ENCODE measurements around the gene BAZ1A.

DNA sequence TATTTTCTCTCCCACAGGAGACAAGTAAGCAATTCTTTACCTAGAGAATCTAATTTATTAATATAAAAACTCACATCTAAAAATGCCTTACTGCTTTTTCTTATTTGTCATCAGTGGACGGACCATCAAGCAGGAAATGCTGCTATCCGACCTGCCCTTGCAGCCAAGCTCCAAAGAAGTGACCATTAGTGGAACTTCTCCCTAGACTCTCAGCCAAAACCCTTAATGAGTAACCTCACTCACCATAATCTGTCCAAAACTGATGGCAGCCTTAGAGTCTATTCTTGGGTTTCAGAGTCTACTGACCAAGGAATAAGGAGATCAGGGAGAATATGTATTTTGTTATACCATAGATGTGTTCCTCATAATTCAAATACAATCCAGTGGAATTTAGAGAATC is 99.8 kb downstream of the BAZ1A start:
- TF ChIP-seq CTCF (IDR thresholded peaks at IDR 0.05): no peak
- TF ChIP-seq POLR2AphosphoS5 (IDR thresholded peaks at IDR 0.05): no peak
